C4-2B (cell line): ENCODE data around the gene OXT.
A peak's percentile ranks its signal among the peaks of the same experiment; 100 is the strongest.

Experiments used
- H3K27ac ChIP-seq: fragments of 450-650 bp; 2 replicates; pipeline ENCODE4 v1.5.1; 2017
- CTCF ChIP-seq: fragments of 450-650 bp; conservative IDR thresholded peaks from 2 replicates; pipeline ENCODE4 v1.5.1; 2017; ENCODE audit warnings: mild to moderate bottlenecking
- ZFX ChIP-seq: fragments of 450-650 bp; IDR thresholded peaks from 2 replicates; pipeline ENCODE4 v1.6.1; 2017

Gene OXT

GRCh38 chr20:3071610-3072529 lies at the start of gene OXT:
Gene OXT (plus strand): TSS chr20:3071620. CDS start chr20:3071656, 36 bp downstream.
- TF ChIP-seq ZFX (no peak), CTCF (no peak)
- no peak within 1 kb of the TSS for H3K27ac ChIP-seq

DNA sequence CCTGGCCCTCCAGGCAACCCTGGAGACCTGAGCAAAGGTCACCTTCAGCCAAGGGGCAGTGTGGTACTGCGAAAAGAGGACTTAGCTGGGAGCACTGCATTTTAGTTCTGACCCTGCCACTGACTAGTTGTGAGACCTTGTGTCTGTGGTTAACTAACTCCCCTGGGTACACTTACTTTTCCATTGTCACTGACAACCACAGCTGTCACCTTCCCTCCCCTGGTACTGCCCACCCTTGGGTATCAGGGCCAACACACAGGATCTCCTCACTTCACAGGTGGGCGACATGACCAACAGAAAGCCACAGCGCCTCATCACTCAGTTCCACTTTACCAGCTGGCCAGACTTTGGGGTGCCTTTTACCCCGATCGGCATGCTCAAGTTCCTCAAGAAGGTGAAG lies 49.6 kb upstream of the OXT start:
- peak overlapping the region; percentile 66 for H3K27ac ChIP-seq
- no peak for TF ChIP-seq ZFX
- no peak for TF ChIP-seq CTCF

GRCh38 chr20:3022559-3023490 lies 48.6 kb upstream of the OXT start:
- peak overlapping the region; percentile 66 for H3K27ac ChIP-seq

DNA sequence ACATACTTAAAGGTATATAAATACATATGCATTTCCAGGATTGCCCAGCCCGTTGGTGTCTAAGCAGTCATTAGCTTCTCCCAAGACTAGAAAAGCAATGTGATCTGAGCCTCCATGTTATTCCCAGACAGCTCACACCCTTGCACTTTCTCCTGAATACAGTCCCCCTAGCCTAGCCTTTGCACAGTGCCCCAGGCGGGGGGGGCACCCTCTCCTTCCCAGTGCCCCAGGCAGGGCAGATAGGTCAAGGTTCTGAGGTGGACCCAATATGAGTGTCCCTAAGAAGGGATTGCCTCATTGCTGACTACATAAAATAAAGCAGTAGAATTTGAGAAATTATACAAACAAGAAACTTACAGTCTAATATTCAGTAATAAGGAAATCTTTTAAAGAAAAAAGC lies 43.4 kb upstream of the OXT start:
- TF ChIP-seq ZFX, result no peak
- TF ChIP-seq CTCF, result no peak
- no peak overlapping the region for H3K27ac ChIP-seq

DNA sequence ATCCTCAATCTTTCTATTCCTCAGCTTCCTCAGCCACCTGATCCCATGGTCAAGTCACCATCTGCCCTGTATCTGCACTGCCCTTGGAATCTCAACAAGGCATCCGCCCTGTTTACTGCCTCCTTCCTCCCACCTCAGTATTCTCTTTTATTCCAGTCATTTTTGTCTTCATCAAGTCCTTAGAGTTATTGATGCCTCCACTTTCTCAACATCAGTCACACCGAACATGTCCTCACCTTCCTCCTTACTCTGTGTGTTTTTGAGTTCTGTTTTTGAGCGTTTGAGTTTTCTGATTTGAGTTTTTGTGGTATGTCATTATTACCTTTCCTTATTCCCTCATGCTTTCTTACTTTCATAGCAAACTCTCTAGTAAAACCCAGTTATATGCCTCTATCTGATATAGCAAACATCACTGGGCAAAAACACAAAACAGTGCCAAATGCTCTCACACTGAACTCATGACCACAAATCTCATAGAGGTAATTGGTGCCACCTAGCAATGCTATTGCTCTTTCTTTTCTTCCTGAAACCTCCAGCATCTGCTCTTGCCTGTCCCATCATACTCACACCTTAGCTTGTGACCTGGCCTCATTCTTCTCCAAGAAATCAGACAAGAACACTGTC lies 39.8 kb upstream of the OXT start:
- H3K27ac ChIP-seq, result no peak overlapping the region
- no peak for TF ChIP-seq ZFX
- TF ChIP-seq CTCF, result no peak

DNA sequence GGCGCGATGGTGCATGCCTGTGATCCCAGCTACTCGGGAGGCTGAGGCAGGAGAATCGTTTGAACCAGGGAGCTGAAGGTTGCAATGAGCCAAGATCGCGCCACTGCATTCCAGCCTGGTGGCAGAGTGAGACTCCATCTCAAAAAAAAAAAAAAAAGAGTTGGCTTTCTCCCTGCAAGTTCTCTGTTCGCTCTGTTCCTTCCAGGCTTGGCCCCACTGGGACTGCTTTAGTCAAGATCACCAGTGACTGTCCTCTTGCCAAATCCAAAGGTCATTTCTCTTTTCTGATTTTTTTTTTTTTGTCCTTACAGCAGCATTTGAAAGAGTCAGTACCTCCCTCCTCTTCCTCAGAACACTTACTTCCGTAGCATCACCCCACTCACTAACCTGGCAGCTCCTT lies 38.8 kb upstream of the OXT start:
- TF ChIP-seq ZFX, result no peak
- no peak for TF ChIP-seq CTCF
- no peak overlapping the region for H3K27ac ChIP-seq

- TF ChIP-seq ZFX, result no peak
- TF ChIP-seq CTCF, result no peak
- H3K27ac ChIP-seq, result no peak overlapping the region
Measured at GRCh38 chr20:3037654-3038053, 33.8 kb upstream of the OXT start.
